Activated CD4-positive, alpha-beta T cell treated with anti-CD3 and anti-CD28 coated beads for 1 hour (primary cell): ENCODE data around the gene KCNK4.
A peak's percentile ranks its signal among the peaks of the same experiment; 100 is the strongest.

ENCODE experiments used
- DNase-seq: peaks from one replicate; pipeline ENCODE4 v3.0.0-alpha.2; 2020

The KCNK4 gene

GRCh38 chr11:64331569-64332371 is 40.7 kb downstream of the KCNK4 start:
- peak; percentile 43 for DNase-seq

GRCh38 chr11:64333556-64333955 is 42.5 kb downstream of the KCNK4 start:
- no peak for DNase-seq

- no peak for DNase-seq
Observed at GRCh38 chr11:64334764-64335735, 43.9 kb downstream of the KCNK4 start.

- no peak for DNase-seq
Observed at GRCh38 chr11:64337538-64338249, 46.6 kb downstream of the KCNK4 start.

- no peak for DNase-seq
Observed at GRCh38 chr11:64338716-64339115, 47.6 kb downstream of the KCNK4 start.

GRCh38 chr11:64339286-64339685 is 48.2 kb downstream of the KCNK4 start:
- no peak for DNase-seq

- peak; percentile 75 for DNase-seq
Observed at GRCh38 chr11:64339754-64340408, 48.8 kb downstream of the KCNK4 start, which contains the start of gene CCDC88B. Gene CCDC88B (plus strand): TSS chr11:64340204. CDS start chr11:64340267, 63 bp downstream.

GRCh38 chr11:64340671-64341335 is 49.7 kb downstream of the KCNK4 start:
- peak; percentile 64 for DNase-seq

- DNase-seq: no peak
Observed at GRCh38 chr11:64341429-64341828, 50.3 kb downstream of the KCNK4 start.

- DNase-seq: peak; percentile 81
Observed at GRCh38 chr11:64341851-64342791, 51.0 kb downstream of the KCNK4 start.

GRCh38 chr11:64342869-64343745 is 52.0 kb downstream of the KCNK4 start:
- no peak for DNase-seq

GRCh38 chr11:64343767-64344559 is 52.9 kb downstream of the KCNK4 start:
- DNase-seq: no peak

GRCh38 chr11:64344787-64345186 is 53.7 kb downstream of the KCNK4 start:
- DNase-seq: no peak

- DNase-seq: no peak
Observed at GRCh38 chr11:64347193-64347867, 56.2 kb downstream of the KCNK4 start.

- no peak for DNase-seq
Observed at GRCh38 chr11:64348383-64349024, 57.4 kb downstream of the KCNK4 start.

- no peak for DNase-seq
Observed at GRCh38 chr11:64349025-64349387, 57.9 kb downstream of the KCNK4 start.

GRCh38 chr11:64349404-64349803 is 58.3 kb downstream of the KCNK4 start:
- DNase-seq: no peak
